Iris pigment epithelial cell (primary cell): Measurements from ENCODE around the gene YTHDF1.

Experiments
- DNase-seq: peaks from one replicate; pipeline ENCODE4 v3.0.0-alpha.2; 2011; ENCODE audit warnings: low read depth

The YTHDF1 gene

DNA sequence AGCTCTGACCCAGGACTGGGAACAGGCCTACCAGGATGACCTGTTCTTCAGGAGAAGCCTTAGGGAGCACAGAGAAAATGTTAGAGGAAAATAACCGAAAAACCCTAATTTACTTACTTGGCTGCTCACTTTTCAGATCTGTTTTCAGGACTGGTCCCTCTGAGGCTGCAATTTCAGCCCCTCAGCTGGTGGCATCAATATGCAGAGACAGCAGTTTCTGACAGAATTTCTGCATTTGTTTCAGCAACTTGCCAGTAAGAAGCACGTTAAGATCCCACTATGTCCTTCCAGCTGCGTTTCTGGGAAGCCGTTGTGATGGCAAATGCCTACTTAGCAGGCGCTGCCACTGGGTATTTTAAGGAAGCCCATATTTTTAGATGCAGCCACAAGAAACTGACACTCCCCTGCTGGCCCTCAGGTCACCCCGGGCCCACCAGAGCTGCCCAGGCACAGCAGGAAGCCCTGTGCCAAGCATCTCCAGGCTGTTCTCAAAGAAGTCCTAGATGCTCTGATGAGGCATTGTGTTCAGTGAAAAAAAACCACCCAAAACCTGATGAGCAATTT, 7.5 kb downstream of the YTHDF1 start:
- DNase-seq = no peak

GRCh38 chr20:63206878-63207277, 9.1 kb downstream of the YTHDF1 start:
- DNase-seq = peak; percentile 55

DNA sequence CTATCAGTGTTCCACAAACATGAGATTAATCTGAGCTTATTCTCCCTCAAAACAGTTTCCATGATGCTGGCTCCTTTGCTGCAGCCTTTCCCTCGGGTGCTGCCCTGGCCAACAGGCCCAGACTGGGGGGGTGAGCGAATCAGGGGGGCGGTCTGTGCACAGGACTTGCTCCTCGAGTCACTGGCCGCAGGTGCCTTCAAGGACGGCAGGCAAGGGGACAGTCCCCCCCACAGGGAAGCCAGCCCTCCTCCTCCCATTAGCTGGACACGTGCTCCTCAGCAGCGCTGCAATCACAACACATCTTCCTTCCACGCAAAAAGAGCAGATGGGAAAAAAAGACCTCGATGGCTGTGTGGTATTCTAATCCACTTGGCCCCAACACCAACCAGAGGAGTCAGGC, 10.0 kb downstream of the YTHDF1 start:
- DNase-seq = no peak

GRCh38 chr20:63204362-63204761, 11.6 kb downstream of the YTHDF1 start:
- no peak for DNase-seq

GRCh38 chr20:63202811-63203526, 13.0 kb downstream of the YTHDF1 start:
- DNase-seq = no peak

DNA sequence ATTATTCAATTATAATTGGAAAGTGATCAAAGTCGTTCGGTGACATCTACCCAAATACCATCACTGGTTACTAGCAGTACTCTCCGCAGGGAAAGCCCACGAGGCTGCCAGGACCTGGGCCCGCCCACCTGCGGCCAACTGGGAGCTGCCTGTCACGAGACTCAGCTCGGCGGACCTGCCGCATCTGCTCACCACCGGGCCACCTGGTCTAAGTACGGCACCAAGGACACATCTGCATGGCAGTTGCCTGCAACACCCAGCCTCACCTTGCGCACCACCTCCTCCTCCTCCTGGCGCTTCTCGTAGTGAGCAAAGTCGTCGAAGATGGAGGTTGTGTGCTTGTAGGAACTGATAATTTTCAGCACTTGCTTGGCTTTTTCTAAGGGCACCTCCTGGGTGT, 13.9 kb downstream of the YTHDF1 start:
- no peak for DNase-seq

GRCh38 chr20:63198606-63199005, 17.3 kb downstream of the YTHDF1 start:
- no peak for DNase-seq

DNA sequence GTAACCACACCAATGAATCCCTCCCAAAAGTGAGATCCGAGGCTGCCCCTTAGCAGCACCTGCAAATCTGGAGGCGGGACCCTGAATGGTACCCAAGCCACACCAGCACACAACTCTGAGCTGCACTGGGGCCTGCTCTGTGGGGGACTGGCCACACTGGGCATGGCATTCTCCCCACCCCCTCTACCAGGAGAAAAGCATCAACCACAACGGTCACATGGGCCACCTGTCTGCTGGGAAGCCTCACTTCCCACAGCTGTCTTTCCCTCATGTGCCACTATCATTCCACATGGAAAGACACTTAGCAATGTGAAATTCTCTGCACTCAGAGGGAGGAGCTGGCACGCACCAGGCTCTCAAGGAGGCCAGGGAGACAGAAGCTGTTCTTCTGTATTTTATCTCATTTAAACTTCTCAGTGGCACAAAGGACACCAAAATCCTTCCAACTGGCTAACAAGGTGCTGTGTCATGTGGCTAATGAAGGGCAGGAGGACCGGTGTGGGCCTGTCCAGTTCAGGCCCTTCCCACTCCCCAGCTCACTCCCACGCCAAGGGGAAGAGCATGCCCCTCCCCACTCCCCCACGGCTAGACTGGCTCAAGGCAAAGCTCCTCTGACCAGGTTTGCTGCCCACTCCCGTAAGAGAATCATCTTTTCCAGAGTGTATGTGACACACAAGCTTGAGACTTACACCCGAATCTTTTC, 19.0 kb downstream of the YTHDF1 start:
- no peak for DNase-seq

DNA sequence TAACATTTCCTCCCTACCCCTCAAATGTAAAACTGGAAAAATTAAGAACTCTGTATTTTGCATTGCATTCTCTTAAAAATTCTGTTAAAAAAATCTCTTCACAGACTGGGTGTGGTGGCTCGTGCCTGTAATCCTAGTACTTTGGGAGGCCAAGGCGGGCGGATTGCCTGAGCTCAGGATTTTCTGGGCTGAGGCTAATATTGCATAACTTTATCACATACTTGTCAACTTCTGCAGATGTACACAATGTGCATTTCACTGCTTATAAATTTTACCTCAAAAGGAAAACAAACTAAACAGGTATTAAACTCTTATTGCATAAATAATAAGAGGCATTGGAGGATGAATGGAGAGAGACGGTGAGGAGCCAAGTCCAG, 21.1 kb downstream of the YTHDF1 start:
- no peak for DNase-seq

DNA sequence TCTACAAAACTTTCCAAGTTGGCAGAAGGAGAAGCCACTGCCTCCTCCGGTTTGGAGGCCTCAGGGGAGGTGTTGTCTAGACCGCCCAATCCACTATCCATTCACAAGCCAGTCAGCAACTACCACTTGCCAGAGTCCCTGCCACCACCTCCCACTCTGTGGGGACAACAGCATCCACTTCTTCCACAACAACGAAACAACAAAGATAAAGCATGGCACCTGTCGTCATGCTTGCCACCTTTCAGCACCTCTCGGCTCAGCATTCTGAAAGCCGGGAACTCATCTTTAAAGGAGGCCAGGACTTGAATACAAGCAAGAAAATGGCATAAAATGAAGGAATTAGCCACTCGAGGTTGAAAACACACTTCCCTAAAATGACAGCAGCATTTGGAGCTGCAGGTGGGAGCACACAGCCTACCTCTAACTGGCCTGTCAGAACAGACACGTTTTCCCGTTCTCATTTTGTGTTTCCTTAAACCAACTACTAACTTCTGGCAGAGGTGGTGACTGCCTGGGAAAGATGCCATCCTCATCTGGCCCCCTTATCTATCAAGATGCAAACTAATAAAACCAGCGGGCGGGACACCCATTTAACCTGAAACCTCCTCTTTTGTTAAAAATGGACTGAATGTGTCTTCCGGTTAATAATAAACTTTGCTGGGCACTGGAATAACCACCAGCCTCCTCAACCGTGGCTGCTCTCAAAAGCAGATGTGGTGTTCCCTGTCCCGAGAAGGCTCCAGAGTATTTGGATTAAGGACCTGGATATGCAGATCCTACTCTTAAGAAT, 21.7 kb downstream of the YTHDF1 start:
- no peak for DNase-seq

DNA sequence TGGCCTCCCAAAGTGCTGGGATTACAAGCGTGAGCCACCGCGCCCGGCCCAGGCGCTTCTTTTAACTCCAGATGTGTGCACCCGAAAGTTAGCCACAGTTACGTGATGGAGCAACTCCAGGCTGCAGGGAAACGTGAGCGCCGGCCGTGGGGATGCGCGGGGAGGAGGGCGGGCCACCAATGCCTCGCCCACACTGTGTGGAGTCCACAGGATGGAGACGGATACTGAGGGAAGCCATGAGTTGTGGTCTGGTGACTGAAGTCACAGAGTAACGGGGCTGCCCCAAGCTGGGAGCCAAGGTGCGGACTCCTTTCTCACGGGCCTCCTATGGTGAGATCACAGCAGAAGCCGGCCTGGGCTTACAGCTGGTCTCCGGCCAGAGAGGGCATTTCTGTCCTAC, 23.2 kb downstream of the YTHDF1 start:
- no peak for DNase-seq

- DNase-seq = no peak
Measured at GRCh38 chr20:63191400-63191799, 24.5 kb downstream of the YTHDF1 start.

GRCh38 chr20:63190828-63191227, 25.1 kb downstream of the YTHDF1 start:
- no peak for DNase-seq

DNA sequence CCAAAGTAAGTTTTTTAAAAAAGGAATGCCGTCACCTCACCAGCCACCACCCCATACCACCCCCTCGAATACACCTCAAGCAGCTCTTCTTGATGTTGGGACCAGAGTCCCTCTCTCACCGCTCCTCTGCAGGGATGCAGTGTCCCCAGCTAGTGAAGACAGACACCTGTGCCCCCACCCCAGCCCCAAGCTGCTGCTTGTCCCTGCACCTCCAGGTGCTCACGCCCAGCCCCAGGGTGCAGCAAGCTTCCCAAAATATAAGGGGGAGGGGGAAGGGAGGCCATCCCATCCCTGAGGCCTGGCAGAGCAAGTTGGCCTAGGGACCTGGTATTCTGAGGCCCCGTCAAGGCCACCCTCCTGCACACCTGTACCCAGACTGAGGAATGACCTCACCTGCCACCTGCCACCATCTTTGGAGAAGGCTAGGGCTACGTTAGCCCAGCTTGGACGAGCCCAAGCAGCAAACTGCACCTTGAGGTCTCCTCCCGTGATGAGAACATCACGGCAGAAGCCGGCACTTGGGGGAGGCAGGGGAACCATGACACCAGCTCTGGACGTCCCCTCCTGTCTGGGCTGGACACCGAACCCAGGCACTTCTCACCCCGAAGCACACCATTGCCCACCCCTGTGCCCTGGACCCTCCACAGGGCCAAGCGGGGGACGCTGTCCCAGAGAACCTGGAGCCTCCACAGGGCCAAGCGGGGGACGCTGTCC, 25.9 kb downstream of the YTHDF1 start:
- no peak for DNase-seq

DNA sequence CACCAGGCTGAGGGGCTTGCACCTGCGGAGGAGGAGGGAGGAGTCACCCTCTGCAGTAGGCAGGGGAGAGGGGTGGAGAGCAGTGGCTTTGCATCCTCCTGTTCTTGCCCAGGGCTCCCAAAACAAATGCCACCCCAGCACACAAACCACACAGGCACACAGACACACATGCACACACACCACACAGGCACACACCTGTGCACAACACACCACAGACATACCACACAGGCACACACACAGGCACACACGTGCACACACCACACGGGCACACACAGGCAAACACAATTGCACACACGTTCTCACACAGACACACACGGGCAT, 26.6 kb downstream of the YTHDF1 start:
- DNase-seq = no peak

- DNase-seq = no peak
Measured at GRCh38 chr20:63188641-63189321, 27.1 kb downstream of the YTHDF1 start.

DNA sequence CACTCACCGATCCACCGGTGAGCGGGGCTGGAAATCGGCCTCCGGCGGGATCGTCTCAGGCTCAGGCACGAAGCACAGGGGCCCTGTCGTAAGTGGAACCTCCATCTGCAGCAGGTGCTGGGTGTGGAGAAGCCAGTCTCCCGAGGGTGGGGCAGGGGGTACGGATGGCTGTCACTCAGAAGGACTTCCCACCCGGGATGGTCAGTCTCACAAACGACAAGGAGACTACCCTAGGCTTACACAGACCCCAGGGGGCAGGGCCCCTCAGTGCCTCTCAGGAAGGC, 27.8 kb downstream of the YTHDF1 start:
- DNase-seq = no peak

- no peak for DNase-seq
Measured at GRCh38 chr20:63187338-63188158, 28.4 kb downstream of the YTHDF1 start.

- peak; percentile 20 for DNase-seq
Measured at GRCh38 chr20:63186528-63187316, 29.2 kb downstream of the YTHDF1 start.

GRCh38 chr20:63186084-63186483, 29.8 kb downstream of the YTHDF1 start:
- no peak for DNase-seq
